ENCODE data around the gene COCH. TPM values are rescaled to one million over a fixed set of nuclear protein-coding genes. Genes with fewer than 3 reads are reported as not detected.

COCH gene
- 1 to 10 TPM in 3 of 4 donors, under 1 TPM in 1; 0.60 to 3.1 (median 1.8) TPM for total RNA-seq

GRCh38 chr14:30874120-30874998, at the start of gene COCH:
Gene COCH, plus strand, starts transcription at chr14:30874559. Its CDS starts 380 bp downstream, at chr14:30874939.
- DNase-seq, result peak; percentile 54
- intact Hi-C loops (cut with DNase I; ENCODE audit: low total_unique reads), result no loop called here
- Histone ChIP-seq H3K4me3 (peak within 1 kb of the TSS; percentile 36 to 83 (median 52)), H3K36me3 (no peaks in the 10 kb centered on the region), H3K27ac (no peak within 1 kb of the TSS), H3K27me3 (peaks cover 61% of the 10 kb centered on the region), H3K9me3 (no peaks in the 10 kb centered on the region), H3K4me1 (peaks cover 8 to 21% (median 16%) of the 10 kb centered on the region in 4 donors)
- WGBS, 2 donors (ENCODE audit: low coverage in 1 of 2), result 7% methylated on average over 36 of the region's 99 CpGs; no CpG with 5 or more reads in 1 of the 2 donors
- TF ChIP-seq CTCF (IDR thresholded peaks at IDR 0.05), result peak in 4 of 5 experiments; percentile 25 to 48 (median 28)
- TF ChIP-seq POLR2A (IDR thresholded peaks at IDR 0.05), result no peak
- in situ Hi-C loops (cut with MboI; ENCODE audit: low pct_ligation_motif_present in 1 of 4, low pct_unique_long_range_greater_than_20kb in 1 of 4, low sequenced_read_pairs in 3 of 4), result no loop called here

GRCh38 chr14:30826070-30826469, 48.3 kb upstream of the COCH start:
- H3K4me1 ChIP-seq, result no peaks in the 10 kb centered on the region

GRCh38 chr14:30829853-30830252, 44.5 kb upstream of the COCH start:
- DNase-seq, result no peak
- H3K36me3 ChIP-seq, result no peaks in the 10 kb centered on the region
- H3K9me3 ChIP-seq, result peaks cover 20 to 21% of the 10 kb centered on the region in 2 donors
- TF ChIP-seq CTCF (IDR thresholded peaks at IDR 0.05), result no peak
- H3K27ac ChIP-seq, result no peak overlapping the region
- H3K27me3 ChIP-seq, result no peaks in the 10 kb centered on the region
- intact Hi-C loops (cut with DNase I; ENCODE audit: low total_unique reads) (no loop called here), in situ Hi-C loops (cut with MboI; ENCODE audit: low pct_ligation_motif_present in 1 of 4, low pct_unique_long_range_greater_than_20kb in 1 of 4, low sequenced_read_pairs in 3 of 4) (no loop called here)
- 75 to 98% methylated on average over 4 of the region's 4 CpGs for WGBS, 2 donors (ENCODE audit: low coverage in 1 of 2)
- H3K4me3 ChIP-seq, result no peak overlapping the region
- no peaks in the 10 kb centered on the region for H3K4me1 ChIP-seq

More at GRCh38 chr14:30826070-30826469, 48.3 kb upstream of the COCH start:
- Histone ChIP-seq H3K36me3 (no peaks in the 10 kb centered on the region), H3K27me3 (no peaks in the 10 kb centered on the region), H3K27ac (no peak overlapping the region), H3K4me3 (no peak overlapping the region), H3K9me3 (peaks cover 17 to 20% of the 10 kb centered on the region in 2 donors)
- TF ChIP-seq EP300 (IDR thresholded peaks at IDR 0.05; ENCODE audit: low read depth) (no peak), POLR2A (IDR thresholded peaks at IDR 0.05) (no peak), POLR2AphosphoS5 (IDR thresholded peaks at IDR 0.05) (no peak), CTCF (IDR thresholded peaks at IDR 0.05) (no peak)
- intact Hi-C loops (cut with DNase I; ENCODE audit: low total_unique reads) (no loop called here), in situ Hi-C loops (cut with MboI; ENCODE audit: low pct_ligation_motif_present in 1 of 4, low pct_unique_long_range_greater_than_20kb in 1 of 4, low sequenced_read_pairs in 3 of 4) (no loop called here)
- DNase-seq, result no peak
- WGBS, 2 donors (ENCODE audit: low coverage in 1 of 2), result 96 to 100% methylated on average over 1 of the region's 1 CpG

GRCh38 chr14:30834353-30834752, 40.0 kb upstream of the COCH start:
- Histone ChIP-seq H3K36me3 (no peaks in the 10 kb centered on the region), H3K9me3 (peaks cover 0 to 4% of the 10 kb centered on the region in 2 donors), H3K4me1 (no peaks in the 10 kb centered on the region), H3K27ac (no peak overlapping the region), H3K27me3 (no peaks in the 10 kb centered on the region), H3K4me3 (no peak overlapping the region)
- no peak for DNase-seq
- intact Hi-C loops (cut with DNase I; ENCODE audit: low total_unique reads), result no loop called here
- no peak for TF ChIP-seq POLR2AphosphoS5 (IDR thresholded peaks at IDR 0.05)
- TF ChIP-seq CTCF (IDR thresholded peaks at IDR 0.05), result no peak
- no peak for TF ChIP-seq EP300 (IDR thresholded peaks at IDR 0.05; ENCODE audit: low read depth)
- no peak for TF ChIP-seq POLR2A (IDR thresholded peaks at IDR 0.05)
- in situ Hi-C loops (cut with MboI; ENCODE audit: low pct_ligation_motif_present in 1 of 4, low pct_unique_long_range_greater_than_20kb in 1 of 4, low sequenced_read_pairs in 3 of 4), result no loop called here

All from transverse colon (tissue), 4 donors.